ENCODE data around the gene BCL6B.

DNA sequence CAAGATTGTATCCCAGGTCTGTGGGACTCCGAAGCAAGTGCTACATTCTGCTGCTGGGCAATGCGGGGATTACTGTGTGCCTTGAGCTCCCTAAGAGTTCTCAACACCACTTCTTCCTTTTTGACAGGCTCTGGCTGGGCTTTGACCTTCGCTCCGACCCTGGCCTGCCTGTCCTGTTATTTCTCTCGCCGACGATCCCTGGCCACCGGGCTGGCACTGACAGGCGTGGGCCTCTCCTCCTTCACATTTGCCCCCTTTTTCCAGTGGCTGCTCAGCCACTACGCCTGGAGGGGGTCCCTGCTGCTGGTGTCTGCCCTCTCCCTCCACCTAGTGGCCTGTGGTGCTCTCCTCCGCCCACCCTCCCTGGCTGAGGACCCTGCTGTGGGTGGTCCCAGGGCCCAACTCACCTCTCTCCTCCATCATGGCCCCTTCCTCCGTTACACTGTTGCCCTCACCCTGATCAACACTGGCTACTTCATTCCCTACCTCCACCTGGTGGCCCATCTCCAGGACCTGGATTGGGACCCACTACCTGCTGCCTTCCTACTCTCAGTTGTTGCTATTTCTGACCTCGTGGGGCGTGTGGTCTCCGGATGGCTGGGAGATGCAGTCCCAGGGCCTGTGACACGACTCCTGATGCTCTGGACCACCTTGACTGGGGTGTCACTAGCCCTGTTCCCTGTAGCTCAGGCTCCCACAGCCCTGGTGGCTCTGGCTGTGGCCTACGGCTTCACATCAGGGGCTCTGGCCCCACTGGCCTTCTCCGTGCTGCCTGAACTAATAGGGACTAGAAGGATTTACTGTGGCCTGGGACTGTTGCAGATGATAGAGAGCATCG is 15.4 kb downstream of the BCL6B start:
- no peak for TF ChIP-seq CTCF (IDR thresholded peaks at IDR 0.05; ENCODE audit: low read length)
- TF ChIP-seq EZH2phosphoT487 (IDR thresholded peaks at IDR 0.05; ENCODE audit: low read length), result no peak
- no peak for TF ChIP-seq EZH2 (optimal IDR thresholded peaks at IDR 0.05; ENCODE audit: low read depth, low read length)
